Measurements from ENCODE around the gene MAP1S. TPM values are rescaled to one million over a fixed set of nuclear protein-coding genes. Genes with fewer than 3 reads are reported as not detected.
A peak's percentile ranks its signal among the peaks of the same experiment; 100 is the strongest.

MAP1S gene
- total and polyA plus RNA-seq, 2 of the 8 experiments (the other 6 are each of a cell fraction or from before 2014, with no cell fraction given) = 66.7 to 115 TPM

DNA sequence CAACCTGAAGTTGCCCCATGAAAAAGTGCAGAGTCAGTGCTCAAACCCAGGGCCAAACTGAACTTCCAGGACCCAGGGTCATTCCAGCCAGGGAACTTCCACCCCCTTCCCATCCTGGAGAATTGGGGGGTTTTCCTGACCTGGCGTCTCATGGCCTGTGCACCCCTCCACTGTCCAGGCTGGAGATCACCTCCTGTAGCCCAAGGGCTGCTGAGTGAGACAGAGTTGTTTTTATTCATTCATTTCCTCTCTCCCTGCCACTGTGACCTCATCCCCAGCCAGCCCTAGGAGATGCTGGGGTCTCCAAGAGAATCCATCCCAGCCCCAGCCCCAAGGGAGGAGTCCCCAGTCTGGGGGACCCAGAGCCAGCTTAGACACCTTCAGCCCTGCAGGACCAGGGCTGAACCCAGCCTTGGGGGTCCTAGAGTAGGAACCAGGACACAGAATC is 36.2 kb downstream of the MAP1S start:
- no peak for TF ChIP-seq MAFK (IDR thresholded peaks at IDR 0.05; ENCODE audit: low read depth, low read length)
- TF ChIP-seq TEAD4 (IDR thresholded peaks at IDR 0.05; ENCODE audit: low read depth, low read length) = no peak
- no peak for TF ChIP-seq FOSL1 (IDR thresholded peaks at IDR 0.05; ENCODE audit: insufficient read depth, low read depth, low read length)
- Histone ChIP-seq H2BK12ac (ENCODE audit: low read depth, low read length) (no peak overlapping the region), H2BK120ac (replicated peaks; ENCODE audit: low read depth, low read length) (no peak overlapping the region), H2BK5ac (ENCODE audit: low read depth, low read length) (no peak overlapping the region), H3K27me3 (replicated peaks in 1 of 4; ENCODE audit: control insufficient read depth in 3 of 4, extremely low read depth in 1 of 4, insufficient read depth in 3 of 4, low read length in 3 of 4) (no peaks in the 10 kb centered on the region), H3K23ac (ENCODE audit: insufficient read length) (no peak overlapping the region), H4K5ac (ENCODE audit: insufficient read length, low read depth, low read length) (no peak overlapping the region), H3K4me3 (ENCODE audit: extremely low read depth in 1 of 4, insufficient read depth in 2 of 4, low read depth in 3 of 4, low read length in 4 of 4) (no peak overlapping the region), H3K27ac (ENCODE audit: low read depth, low read length) (no peak overlapping the region; the same call in 1 of the 2 replicates), H3K18ac (ENCODE audit: extremely low read depth, low read length) (no peak overlapping the region), H3K79me1 (ENCODE audit: low read depth, low read length) (no peaks in the 10 kb centered on the region; the same call in 1 of the 2 replicates), H3K23me2 (ENCODE audit: low read depth, low read length) (no peaks in the 10 kb centered on the region; the same call in 1 of the 2 replicates), H2AFZ (ENCODE audit: low read length) (no peak overlapping the region), H3K79me2 (ENCODE audit: control insufficient read depth in 1 of 2, insufficient read depth in 2 of 2, low read length in 2 of 2) (no peaks in the 10 kb centered on the region), H3K9ac (replicated peaks in 1 of 4; ENCODE audit: extremely low read depth in 1 of 4, low read depth in 3 of 4, low read length in 3 of 4) (peak overlapping the region in 1 of 4 experiments; percentile 26; a peak in 2 of 7 replicates), H2AK5ac (ENCODE audit: low read depth, low read length) (no peak overlapping the region), H4K91ac (replicated peaks; ENCODE audit: insufficient read length, low read length) (no peak overlapping the region), H3K4me1 (replicated peaks in 1 of 4; ENCODE audit: control insufficient read depth in 3 of 4, insufficient read depth in 4 of 4, low read length in 3 of 4) (peaks cover 0 to 9% (median 0%) of the 10 kb centered on the region in 4 experiments; a peak in 1 of 7 replicates), H2BK20ac (ENCODE audit: low read length) (no peak overlapping the region), H2BK15ac (ENCODE audit: low read length) (no peak overlapping the region), H4K20me1 (replicated peaks in 1 of 2; ENCODE audit: control insufficient read depth in 1 of 2, insufficient read depth in 2 of 2, low read length in 2 of 2) (no peaks in the 10 kb centered on the region), H3K9me3 (ENCODE audit: insufficient read depth in 2 of 2, low read depth in 1 of 2, low read length in 1 of 2) (no peaks in the 10 kb centered on the region), H3K14ac (ENCODE audit: insufficient read length) (no peak overlapping the region), H3K4me2 (ENCODE audit: insufficient read depth in 1 of 2, low read depth in 2 of 2, low read length in 2 of 2) (no peak overlapping the region), H3K4ac (replicated peaks; ENCODE audit: insufficient read length, low read depth, low read length) (no peak overlapping the region), H4K8ac (ENCODE audit: extremely low read depth, insufficient read depth, low read length) (peak overlapping the region; percentile 48; the same call in 1 of the 2 replicates), H3K36me3 (ENCODE audit: control insufficient read depth in 2 of 4, insufficient read depth in 4 of 4, low read length in 3 of 4) (no peaks in the 10 kb centered on the region), H3K56ac (replicated peaks; ENCODE audit: insufficient read length, low read depth, low read length) (no peak overlapping the region)
- DNase-seq (ENCODE audit: low read depth in 1 of 2, low spot score in 2 of 2) (no peak), FAIRE-seq (no peak)
- CTCF ChIA-PET (ENCODE audit: partially characterized antibody) = interaction anchor here (1.1 to 3.5 kb wide), 11 partner anchors 11 to 260 kb away, joined by 3 to 23 read pairs (median 5); no protein-coding TSS in a partner anchor
- WGBS, 2 experiments (ENCODE audit: extremely low coverage in 1 of 2, insufficient coverage in 1 of 2, insufficient read length in 1 of 2, insufficient replicate concordance in 2 of 2, low coverage in 1 of 2, low lambda C conversion rate in 2 of 2, missing lambda C conversion rate in 1 of 2) = 80% methylated on average over 1 of the region's 1 CpG; no CpG with 5 or more reads in 1 of the 2 experiments
- POLR2A ChIA-PET (ENCODE audit: partially characterized antibody) = interaction anchor here (0.6 to 4.2 kb wide), 2 partner anchors 15 to 350 kb away, joined by 5 to 21 read pairs; partner anchors contain the start of gene BST2
